Erythroblast (primary cell): ENCODE results near the gene IL22.

Experiments used
- GATA1 ChIP-seq: IDR thresholded peaks from 2 replicates; pipeline ENCODE4 v1.6.1; 2011; ENCODE audit warnings: low read depth, mild to moderate bottlenecking, control low read depth, low read length, moderate library complexity
- POLR2A ChIP-seq: IDR thresholded peaks from 2 replicates; pipeline ENCODE4 v1.6.1; 2011; ENCODE audit warnings: mild to moderate bottlenecking, low read length

DNA sequence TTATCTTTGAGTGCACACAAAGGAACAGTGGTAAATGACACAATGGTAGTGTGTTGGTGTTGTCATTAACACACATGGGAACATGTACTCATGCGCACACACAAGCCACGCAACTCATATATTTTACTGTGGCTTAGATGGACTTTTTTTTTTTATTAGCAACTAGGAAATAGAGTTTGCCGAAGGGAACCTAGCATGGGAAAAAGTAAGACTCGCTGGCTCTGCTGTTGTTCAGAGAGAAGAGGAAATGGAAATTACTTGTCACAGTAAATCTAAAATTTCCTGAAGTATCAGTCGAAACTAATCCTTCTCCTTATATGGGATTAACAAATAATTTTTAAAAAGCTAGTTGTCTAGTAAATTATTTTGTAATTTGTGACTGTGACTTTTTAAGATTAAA lies 33.7 kb upstream of the IL22 start:
- TF ChIP-seq POLR2A (no peak), GATA1 (no peak)
